ENCODE results near the gene TAMM41.

- TF ChIP-seq CTCF (conservative IDR thresholded peaks at IDR 0.05; ENCODE audit: low read depth, low read length) (no peak), POLR2A (IDR thresholded peaks at IDR 0.05; ENCODE audit: low read depth, low read length) (no peak), CHD1 (IDR thresholded peaks at IDR 0.05; ENCODE audit: low read depth, low read length) (no peak), MAFK (IDR thresholded peaks at IDR 0.05; ENCODE audit: low read depth, low read length) (no peak)
Measured at GRCh38 chr3:11780341-11780740, 66.3 kb downstream of the TAMM41 start.
